ENCODE results near the gene IQSEC1.

GRCh38 chr3:12935023-12935860 lies 138.0 kb downstream of the IQSEC1 start:
- TF ChIP-seq POLR2AphosphoS5 (IDR thresholded peaks at IDR 0.05; ENCODE audit: low read depth, low read length) (no peak), EZH2 (IDR thresholded peaks at IDR 0.05) (no peak), POLR2A (IDR thresholded peaks at IDR 0.05; ENCODE audit: borderline replicate concordance, extremely low read depth, insufficient read depth, insufficient read length) (no peak)
